ENCODE results near the gene RANGAP1. TPM values are rescaled to one million over a fixed set of nuclear protein-coding genes. Genes with fewer than 3 reads are reported as not detected.
"Not testable (repeated sequence)": the region's sequence is repeated elsewhere in the genome, so short reads cannot be mapped to it uniquely, and the experiment has no call there.

The RANGAP1 gene
- total RNA-seq, 1 donor from 2014 or later: 33.0 TPM

DNA sequence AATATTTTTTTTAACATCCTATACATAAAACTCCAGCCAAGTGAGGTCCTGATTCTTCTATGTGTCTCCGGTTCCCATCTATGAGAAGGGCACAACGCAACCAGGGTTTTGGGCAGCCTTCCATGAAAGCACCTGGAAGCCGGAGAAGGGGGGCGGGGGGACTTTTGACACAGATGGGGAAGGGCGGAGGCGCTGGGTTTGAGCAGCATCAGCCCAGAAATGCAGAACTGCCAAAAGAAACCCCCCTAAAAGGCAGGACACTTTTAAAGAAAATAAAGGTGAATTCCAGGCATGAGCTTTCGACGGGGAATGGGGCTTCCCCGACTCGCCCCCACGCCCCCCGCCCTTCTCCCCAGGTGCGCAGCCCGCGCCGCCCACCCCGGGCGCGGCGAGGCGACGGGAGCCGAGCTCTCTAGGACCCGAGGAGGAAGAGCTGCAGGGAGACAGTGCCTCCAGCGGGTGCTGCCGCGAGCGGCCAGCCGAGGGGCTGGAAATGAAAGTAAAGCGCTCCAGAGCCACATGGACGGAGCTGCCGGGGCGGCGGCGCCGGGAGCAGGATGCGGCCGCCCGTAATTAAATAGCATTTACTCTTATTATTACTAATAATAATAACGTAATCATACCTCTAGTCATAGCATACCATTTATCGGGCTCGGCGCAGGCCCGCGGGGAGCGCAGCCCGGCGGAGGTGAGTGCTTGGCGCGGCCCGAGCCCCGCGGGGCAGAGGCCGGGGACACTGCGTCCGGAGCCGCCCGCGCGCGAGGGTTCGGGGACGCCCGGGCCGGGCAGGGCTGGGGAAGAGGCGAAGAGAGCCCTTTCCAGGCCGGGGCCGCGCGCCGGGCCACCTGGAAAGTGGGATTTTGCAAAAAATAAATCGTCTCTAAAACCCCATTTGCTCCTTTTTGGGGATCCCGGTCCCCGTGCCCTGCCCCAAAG lies 15.4 kb upstream of the RANGAP1 start, which contains the start of gene ZC3H7B:
Gene ZC3H7B (plus strand): TSS at position 441 of the 936 bp plus-strand sequence. CDS start 19,136 bp downstream, outside the sequence.
- FAIRE-seq (no peak), DNase-seq (ENCODE audit: low spot score in 2 of 2) (peak; percentile 92 to 94)

DNA sequence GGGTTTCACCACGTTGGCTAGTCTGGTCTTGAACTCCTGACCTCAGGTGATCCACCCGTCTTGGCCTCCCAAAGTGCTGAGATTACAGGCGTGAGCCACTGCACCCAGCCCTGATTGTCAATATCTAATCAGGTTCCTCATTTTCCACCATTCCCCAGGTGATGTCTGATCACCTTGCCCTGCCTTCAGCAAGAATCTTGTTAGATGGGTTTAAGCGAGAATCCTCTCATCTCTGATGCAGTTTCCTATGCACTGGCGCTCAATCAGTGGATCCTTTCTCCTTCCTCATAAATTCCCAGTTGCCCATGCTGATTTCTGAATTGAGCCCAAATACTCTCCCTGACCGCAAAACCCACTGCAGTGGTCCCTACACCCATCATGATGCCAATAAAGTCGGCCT lies 14.7 kb upstream of the RANGAP1 start:
- no peak for FAIRE-seq
- no peak for DNase-seq (ENCODE audit: low spot score in 2 of 2)

DNA sequence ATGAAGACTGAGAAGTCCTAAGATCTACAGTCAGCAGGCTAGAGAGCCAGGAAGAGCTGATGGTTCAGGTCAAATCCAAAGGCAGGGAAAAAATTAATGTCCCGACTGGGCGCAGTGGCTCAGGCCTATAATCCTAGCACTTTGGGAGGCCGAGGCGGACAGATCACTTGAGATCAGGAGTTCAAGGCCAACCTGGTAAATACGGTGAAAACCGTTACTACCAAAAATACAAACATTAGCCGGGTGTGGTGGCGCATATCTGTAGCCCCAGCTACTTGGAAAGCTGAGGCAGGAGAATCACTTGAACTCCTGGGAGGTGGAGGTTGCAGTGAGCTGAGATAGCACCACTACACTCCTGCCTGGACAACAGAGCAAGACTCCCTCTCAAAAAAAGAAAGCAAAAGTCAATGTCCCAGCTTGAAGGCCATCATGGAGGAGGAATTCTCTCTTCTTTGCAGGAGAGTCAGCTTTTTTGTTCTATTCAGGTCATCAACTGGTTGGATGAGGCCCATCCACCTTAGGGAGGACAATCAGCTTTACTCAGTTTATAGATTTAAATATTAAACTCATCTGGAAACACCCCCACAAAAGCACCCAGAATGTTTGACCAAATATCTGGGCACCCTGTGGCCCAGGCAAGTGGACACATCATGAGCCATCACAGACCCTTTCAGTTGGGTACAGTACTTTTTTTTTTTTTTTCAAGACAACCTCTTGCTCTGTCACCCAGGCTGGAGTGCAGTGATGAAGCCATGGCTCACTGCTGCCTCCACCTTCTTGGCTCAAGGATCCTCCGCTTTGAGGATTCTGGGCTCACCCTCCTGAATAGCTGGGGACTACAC lies 11.1 kb upstream of the RANGAP1 start:
- DNase-seq (ENCODE audit: low spot score in 2 of 2) (no peak), FAIRE-seq (no peak)

DNA sequence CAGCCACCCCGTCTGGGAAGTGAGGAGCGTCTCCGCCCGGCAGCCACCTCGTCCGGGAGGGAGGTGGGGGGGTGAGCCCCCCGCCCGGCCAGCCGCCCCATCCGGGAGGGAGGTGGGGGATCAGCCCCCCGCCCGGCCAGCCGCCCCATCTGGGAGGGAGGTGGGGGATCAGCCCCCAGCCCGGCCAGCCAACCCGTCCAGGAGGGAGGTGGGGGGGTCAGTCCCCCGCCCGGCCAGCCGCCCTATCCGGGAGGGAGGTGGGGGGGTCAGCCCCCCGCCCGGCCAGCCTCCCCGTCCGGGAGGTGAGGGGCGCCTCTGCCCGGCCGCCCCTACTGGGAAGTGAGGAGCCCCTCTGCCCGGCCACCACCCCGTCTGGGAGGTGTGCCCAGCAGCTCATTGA lies 8.8 kb upstream of the RANGAP1 start:
- not testable (repeated sequence) for FAIRE-seq

DNA sequence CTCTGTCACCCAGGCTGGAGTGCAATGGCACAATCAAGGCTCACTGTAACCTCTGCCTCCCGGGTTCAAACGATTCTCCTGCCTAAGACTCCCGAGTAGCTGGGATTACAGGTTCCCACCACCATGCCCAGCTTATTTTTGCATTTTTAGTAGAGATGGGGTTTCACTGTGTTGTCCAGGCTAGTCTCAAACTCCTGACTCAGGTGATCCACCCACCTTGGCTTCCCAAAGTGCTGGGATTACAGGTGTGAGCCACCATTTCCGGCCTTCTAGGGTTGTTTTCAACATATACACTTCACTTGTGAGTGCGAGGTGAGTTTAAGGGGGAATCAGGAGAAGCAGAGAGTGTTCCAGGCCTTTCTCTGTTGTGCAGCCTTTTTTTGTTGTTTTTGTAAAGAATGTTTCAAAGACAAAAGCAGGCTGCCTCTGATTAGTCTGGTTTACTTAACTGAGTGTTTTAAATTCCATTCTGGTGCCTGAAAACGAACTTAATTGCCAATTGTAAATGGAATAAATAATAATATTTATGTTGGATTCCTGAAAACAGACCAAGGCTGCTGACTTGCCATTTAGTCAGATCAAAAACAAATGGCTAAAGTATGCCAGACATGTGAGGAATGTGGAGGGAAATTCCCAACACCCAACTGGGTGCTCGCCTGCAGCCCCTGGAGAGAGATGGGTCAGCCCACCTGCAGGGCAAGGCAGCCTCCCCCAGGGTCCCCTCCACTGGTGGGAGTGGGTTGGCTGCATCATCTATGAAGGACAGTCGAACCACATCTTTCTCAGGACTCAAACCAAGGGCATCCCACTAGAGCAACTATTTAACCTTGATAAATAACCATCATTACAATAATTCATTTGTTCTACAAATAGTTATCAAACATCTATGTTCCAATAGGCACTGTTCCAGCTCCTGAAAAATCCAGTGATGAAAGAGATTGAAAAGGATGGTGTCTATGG lies 4.6 kb upstream of the RANGAP1 start:
- FAIRE-seq: no peak

More for the DNA sequence above, 8.8 kb upstream of the RANGAP1 start:
- DNase-seq (ENCODE audit: low spot score in 2 of 2): not testable (repeated sequence)

DNA sequence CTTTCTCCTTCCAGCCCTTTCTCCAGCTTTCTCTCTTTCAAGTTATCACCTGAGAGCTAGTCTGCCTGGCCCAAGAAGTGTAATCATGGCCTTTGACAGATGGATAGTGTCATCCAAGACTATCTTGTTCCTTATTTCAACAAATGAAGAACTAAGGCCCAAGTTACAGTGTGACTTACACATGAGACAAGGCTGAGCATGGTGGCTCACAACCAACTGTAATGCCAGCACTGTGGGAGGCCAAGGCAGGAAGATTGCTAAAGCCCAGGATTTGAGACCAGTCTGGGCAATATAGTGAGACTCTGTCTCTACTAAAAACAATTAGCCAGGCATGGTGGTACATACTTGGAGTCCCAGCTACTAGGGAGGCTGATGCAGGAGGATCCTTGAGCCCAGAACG lies 3.7 kb upstream of the RANGAP1 start:
- DNase-seq (ENCODE audit: low spot score in 2 of 2) (no peak), FAIRE-seq (no peak)

More for the DNA sequence above, 4.6 kb upstream of the RANGAP1 start:
- DNase-seq (ENCODE audit: low spot score in 2 of 2): no peak

DNA sequence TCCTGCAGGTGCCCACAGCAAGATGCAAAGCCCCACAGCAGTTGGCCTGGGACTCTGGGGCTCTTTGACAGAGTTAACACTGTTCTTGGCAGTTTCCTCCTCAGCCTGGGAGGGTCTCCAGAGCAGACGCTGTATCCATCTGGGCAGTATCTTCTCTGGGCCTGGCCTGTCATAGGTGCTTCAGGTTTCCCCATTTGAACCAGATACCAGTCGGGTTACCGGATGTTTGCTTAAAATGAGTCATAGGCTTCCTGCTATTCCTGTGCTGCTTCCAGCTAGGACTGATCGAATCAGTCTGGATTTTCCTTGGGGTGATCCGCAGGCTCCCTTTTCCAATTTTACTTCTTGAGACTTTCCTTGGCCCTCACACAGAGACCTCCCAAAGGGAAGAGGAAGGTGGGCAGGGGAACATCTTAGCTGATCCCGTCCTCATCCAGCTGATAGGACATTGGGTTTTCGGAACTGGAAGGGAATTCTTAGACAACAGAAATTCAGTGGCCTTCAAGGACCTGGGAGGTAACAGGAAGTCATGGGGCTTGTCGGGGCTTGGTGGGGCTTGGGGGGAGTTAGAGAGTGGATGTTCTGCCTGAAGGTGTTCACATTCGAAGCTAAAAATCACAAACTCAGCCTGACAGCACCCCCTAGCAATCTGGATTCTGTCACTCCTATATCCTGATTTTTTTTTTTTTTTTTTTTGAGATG lies 2.4 kb upstream of the RANGAP1 start:
- FAIRE-seq (no peak), DNase-seq (ENCODE audit: low spot score in 2 of 2) (no peak)

DNA sequence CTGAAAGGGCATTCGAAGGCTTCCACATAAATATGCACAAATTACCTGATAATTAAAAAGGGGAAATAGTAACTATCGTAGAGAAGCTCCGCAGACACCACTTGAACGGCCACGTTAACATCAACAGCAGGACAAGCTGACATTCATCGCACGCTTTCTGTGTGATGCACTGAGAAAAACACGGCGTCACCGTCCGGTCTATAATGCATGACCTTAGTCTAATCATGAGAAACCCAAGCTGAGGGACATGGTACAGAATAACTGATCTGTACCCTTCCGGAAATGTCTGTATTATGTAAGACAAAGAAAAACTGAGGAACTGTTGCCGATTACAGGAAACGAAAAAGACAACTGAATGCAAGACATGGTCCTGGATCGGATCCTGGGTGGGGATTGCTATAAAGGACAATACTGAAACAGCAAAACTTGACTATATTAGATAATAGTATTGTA lies 678 bp upstream of the RANGAP1 start:
- DNase-seq (ENCODE audit: low spot score in 2 of 2): no peak
- FAIRE-seq: no peak

DNA sequence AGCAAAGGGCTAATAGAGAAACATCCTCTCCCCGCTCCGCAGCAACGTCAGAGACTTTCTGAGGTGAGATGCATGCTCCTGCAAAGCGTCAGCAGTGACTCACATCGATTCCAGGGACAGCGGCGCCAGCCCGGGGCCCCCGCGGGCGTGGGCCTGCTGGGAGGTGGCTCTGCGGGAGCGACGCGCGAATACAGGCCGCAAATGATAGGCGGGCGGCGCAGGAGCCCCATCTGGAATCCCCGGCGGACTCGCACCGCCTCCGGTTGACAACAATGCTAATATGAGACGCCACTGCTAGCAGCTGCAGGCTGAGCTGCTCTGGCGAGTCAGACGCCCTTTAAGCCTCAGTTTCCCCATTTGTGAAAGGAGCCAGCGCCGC lies 557 bp downstream of the RANGAP1 start:
- peak in 1 of 2 donors; percentile 72 for DNase-seq (ENCODE audit: low spot score in 2 of 2)
- FAIRE-seq: no peak

DNA sequence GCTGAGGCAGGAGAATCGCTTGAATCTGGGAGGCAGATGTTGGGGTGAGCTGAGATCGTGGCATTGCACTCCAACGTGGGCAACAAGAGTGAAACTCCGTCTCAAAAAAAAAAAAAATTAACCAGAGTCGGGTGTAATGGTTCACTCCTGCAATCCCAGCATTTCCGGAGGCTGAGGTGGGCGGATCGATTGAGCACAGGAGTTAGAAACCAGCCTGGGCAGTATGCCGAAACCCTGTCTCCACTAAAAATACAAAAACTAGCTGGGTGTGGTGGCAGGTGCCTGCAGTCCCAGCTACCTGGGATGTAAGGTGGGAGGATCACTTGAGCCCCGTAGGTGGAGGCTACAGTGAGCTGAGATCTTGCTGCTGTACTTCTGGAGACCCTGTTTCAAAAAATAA lies 1.5 kb downstream of the RANGAP1 start:
- FAIRE-seq: no peak
- no peak for DNase-seq (ENCODE audit: low spot score in 2 of 2)

DNA sequence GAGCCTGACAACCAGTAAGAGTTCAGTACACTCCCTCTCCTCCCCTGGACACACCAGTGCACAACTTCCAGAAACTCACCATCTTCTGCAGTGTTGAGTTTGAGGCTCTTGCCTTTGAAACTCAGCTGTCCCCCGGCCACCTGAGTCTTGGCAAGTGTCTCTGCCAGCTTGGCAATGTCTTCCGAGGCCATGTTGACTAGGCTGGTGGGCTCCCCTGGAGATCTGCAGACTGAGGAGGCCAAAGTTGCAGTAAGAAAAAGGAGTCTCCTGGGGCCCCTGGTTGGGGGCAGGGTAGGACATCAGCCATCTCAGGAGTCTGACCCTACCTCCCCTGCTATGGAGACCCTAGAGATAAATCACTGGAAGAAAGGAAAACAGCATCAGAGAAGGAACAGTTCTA lies 5.1 kb downstream of the RANGAP1 start:
- FAIRE-seq: no peak

DNA sequence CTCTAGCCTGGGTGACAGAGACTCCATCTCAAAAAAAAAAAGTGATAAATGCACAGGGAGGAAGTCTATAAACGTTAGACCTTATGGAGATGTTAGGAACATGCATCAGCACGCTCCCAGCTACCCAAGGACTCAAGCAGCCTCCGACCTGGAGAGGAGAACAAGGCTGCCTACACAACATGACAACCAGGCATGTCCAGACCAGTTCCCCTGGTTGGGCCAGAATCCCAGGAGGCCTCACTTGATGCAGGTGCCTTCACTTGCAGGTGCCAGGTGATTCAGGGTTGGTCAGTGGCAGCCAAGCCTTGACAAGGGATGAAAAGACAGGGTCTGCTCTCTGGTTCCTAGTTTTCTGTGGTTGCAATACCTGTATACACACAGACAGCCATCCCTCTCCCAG lies 5.9 kb downstream of the RANGAP1 start:
- no peak for DNase-seq (ENCODE audit: low spot score in 2 of 2)
- no peak for FAIRE-seq

More for the DNA sequence above, 5.1 kb downstream of the RANGAP1 start:
- no peak for DNase-seq (ENCODE audit: low spot score in 2 of 2)

DNA sequence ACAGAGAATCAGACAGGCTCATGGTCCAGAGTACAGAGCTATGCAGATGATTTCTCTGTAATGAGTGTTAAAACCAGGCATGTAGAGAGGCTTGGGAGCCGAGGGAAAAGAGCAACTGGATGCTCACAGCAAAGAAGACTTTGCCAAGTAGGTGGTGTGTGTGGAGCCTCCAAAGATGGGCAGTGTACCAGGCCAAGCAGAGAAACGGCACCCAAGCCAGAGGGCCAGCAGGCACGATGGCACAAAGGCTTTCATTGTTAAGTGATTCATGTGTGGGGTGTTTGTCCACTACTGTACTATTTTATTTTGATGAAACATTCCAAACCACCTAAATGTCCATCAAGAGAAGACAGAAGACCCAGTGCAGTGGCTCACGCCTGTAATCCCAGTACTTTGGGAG lies 11.1 kb downstream of the RANGAP1 start:
- DNase-seq (ENCODE audit: low spot score in 2 of 2) (no peak), FAIRE-seq (no peak)

DNA sequence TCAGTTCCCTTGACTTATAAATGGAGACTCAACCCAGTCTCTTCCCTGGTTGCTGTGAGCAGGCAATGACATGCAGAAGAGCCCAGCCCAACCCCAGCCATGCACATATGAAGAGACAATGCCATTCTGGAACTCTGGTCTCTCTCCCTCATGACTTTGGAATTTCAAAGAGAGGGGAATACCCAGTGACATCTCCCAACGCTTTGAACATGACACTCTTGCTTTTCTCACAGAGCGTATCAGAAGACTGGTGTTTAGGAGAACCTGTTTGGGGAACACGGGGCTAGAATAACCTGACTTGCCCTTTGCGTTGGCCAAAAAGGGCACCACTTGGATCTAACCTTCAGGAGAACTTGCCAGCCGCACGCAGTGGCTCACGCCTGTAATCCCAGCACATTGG lies 12.9 kb downstream of the RANGAP1 start:
- FAIRE-seq (no peak), DNase-seq (ENCODE audit: low spot score in 2 of 2) (no peak)

DNA sequence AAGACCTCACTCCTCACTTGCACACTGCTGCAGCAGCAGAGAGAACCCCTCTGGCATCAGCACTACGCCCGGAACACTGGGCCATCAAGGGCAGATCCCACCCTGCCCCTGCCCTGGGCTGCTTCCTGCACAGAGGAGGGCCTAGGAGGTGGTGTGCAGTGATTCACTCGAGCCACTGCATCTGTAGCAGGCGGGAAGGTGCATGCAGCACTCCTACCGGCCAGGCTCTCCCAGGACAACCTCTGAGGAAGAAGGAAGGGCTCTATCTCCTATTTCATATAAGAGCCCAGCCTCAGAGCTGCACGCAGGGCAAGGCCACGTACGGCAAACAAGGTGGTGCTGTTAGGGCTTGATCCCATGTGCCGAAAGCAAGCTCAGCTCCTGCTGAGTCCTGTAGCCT lies 14.2 kb downstream of the RANGAP1 start:
- DNase-seq (ENCODE audit: low spot score in 2 of 2): no peak
- no peak for FAIRE-seq

DNA sequence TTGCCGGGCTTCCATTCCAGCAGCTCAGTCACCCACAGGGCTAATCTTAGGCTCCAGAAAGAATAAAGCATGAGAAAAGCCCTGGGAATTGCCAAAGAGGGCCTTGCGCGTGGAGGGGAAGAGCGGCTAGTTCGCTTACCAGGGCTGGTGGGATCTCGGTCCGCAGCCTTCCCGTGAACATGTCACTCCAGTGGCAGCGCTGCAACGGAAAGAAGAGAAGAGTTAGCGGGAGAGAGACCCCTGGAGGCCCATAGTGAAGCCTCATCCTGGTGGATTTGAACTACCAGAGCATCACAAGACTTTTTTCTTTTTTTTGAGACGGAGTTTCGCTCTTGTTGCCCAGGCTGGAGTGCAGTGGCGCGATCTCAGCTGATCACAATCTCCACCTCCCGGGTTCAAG lies 18.0 kb downstream of the RANGAP1 start:
- DNase-seq (ENCODE audit: low spot score in 2 of 2) (no peak), FAIRE-seq (no peak)

DNA sequence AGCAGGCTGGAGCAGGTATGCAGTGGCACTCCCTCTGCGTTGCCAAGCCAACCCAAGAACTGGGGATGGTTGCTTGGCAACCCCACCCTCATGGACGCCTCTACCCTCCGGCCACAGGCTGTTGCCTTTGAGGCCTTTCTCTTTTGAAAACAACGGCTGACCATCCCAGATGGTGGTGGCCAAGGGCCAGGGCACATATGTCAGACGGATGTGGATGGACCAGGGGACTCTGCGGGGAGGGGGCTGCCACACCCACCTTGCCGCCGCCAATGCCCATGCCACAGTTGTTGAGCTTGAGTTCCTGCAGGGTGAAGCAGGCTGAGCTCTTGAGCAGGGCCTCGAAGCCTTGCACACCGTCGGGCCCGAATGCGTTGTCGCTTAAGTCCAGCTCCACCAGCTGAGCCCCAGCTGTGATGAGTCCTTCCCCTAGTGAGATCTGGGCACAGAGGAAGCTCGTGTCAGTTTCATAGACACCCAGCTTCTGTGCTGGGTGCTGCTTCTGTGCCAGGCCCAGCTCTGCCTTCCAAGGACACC lies 21.5 kb downstream of the RANGAP1 start:
- peak; percentile 68 to 73 for DNase-seq (ENCODE audit: low spot score in 2 of 2)
- no peak for FAIRE-seq

DNA sequence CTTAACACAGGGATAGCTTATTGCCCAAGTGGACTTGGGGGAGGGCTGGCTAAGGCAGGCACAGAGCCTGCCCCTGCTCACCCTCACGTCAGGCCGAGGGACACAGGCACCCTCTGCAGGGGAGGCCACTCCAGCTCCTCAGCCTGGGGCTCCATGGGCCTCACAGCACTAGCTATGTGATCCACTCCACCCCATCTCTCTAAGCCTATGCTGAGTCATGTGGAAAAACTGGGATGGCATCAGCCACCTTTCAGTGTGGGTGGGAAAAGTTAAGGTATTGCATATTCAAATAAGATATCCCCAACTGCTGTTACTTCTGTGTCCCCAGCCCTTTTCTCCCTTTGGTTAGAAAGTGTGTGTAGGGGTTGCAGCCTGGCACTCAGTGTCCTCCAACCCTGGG lies 22.3 kb downstream of the RANGAP1 start:
- no peak for FAIRE-seq
- no peak for DNase-seq (ENCODE audit: low spot score in 2 of 2)

DNA sequence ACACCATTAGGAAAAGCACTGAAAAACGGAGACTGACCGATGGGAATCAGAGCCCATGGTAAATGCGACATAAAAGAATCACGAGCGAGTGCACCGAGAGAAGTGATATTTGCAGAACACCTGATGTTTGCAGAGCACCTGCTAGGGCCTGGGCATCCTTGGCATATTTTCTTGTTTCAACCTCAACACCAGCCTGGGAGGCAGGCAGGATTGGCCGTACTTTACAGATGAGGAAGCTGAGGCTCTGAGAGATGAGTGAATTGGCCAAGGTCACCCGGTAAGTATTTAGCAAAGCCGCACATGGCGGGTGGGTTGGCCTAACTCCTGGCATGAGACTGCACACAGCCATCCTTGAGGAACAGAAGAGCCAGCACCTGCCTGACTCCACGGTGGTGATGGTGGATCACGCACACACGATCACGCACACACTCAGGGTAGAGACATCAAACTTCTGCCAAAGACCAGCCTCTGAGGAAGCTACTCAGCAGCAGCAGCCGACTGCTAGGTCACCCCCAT lies 23.7 kb downstream of the RANGAP1 start:
- FAIRE-seq (no peak), DNase-seq (ENCODE audit: low spot score in 2 of 2) (no peak)

Data from frontal cortex (tissue), 4 donors.